Fibroblast of the aortic adventitia (primary cell): ENCODE results near the gene IL6. TPM values are rescaled to one million over a fixed set of nuclear protein-coding genes. Genes with fewer than 3 reads are reported as not detected.

Experiments used
- DNase-seq: peaks from one replicate; pipeline ENCODE4 v3.0.0-alpha.2; 2010; ENCODE audit warnings: low read depth
- H3K4me3 ChIP-seq: 2 replicates; pipeline ENCODE4 v1.5.1; 2011; ENCODE audit warnings: low read depth, mild to moderate bottlenecking, control low read depth, low read length, moderate library complexity
- CTCF ChIP-seq: IDR thresholded peaks from 2 replicates; pipeline ENCODE4 v1.5.1; 2011; ENCODE audit warnings: mild to moderate bottlenecking, low read length, control low read depth, inconsistent platforms; ENCODE audit not compliant: insufficient read depth
- total RNA-seq: library from RNA; depleted of rRNA; stranded (reverse); fragments of >200 nt; gene quantifications from 2 replicates; pipeline ENCODE4 v1.2.3, GENCODE V29; 2012; ENCODE audit warnings: low replicate concordance

IL6 gene
- total RNA-seq, 1 donor = 10.2 TPM

- peak; percentile 92 for DNase-seq
- peak overlapping the region; percentile 71 for H3K4me3 ChIP-seq
- peak; percentile 75 for TF ChIP-seq CTCF
Measured at GRCh38 chr7:22726345-22726906, 574 bp upstream of the IL6 start.

- TF ChIP-seq CTCF = no peak
- peak; percentile 44 for DNase-seq
- H3K4me3 ChIP-seq = peak overlapping the region; percentile 71
Measured at GRCh38 chr7:22727714-22728035, 675 bp downstream of the IL6 start.

- peak; percentile 87 for DNase-seq
- peak; percentile 73 for TF ChIP-seq CTCF
- peak overlapping the region; percentile 71 for H3K4me3 ChIP-seq
Measured at GRCh38 chr7:22728401-22729029, 1.5 kb downstream of the IL6 start.

DNA sequence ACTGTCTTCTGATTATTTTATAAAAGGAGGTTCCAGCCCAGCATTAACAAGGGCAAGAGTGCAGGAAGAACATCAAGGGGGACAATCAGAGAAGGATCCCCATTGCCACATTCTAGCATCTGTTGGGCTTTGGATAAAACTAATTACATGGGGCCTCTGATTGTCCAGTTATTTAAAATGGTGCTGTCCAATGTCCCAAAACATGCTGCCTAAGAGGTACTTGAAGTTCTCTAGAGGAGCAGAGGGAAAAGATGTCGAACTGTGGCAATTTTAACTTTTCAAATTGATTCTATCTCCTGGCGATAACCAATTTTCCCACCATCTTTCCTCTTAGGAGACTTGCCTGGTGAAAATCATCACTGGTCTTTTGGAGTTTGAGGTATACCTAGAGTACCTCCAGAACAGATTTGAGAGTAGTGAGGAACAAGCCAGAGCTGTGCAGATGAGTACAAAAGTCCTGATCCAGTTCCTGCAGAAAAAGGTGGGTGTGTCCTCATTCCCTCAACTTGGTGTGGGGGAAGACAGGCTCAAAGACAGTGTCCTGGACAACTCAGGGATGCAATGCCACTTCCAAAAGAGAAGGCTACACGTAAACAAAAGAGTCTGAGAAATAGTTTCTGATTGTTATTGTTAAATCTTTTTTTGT is 2.3 kb downstream of the IL6 start:
- TF ChIP-seq CTCF = no peak
- peak overlapping the region; percentile 71 for H3K4me3 ChIP-seq

GRCh38 chr7:22730066-22730710 is 3.2 kb downstream of the IL6 start:
- DNase-seq = peak; percentile 48
- H3K4me3 ChIP-seq = peak overlapping the region; percentile 35
- TF ChIP-seq CTCF = no peak

More for the DNA sequence above, 2.3 kb downstream of the IL6 start:
- DNase-seq = peak; percentile 50

GRCh38 chr7:22730921-22731654 is 4.1 kb downstream of the IL6 start:
- peak; percentile 65 for DNase-seq
- TF ChIP-seq CTCF = no peak
- peak overlapping the region; percentile 7 for H3K4me3 ChIP-seq
